Renal cortical epithelial cell (primary cell): ENCODE results near the gene WWOX. TPM values are rescaled to one million over a fixed set of nuclear protein-coding genes. Genes with fewer than 3 reads are reported as not detected.

Experiments used
- DNase-seq: peaks from one replicate; pipeline ENCODE4 v3.0.0-alpha.2; 2011; ENCODE audit warnings: low read depth
- total RNA-seq: library from RNA; depleted of rRNA; stranded (reverse); fragments of >200 nt; gene quantifications from 2 replicates; pipeline ENCODE4 v1.2.3, GENCODE V29; 2014

Gene WWOX
- total RNA-seq, 1 donor from 2014 or later: 29.5 TPM

GRCh38 chr16:78838276-78838675 lies 738.8 kb downstream of the WWOX start:
- DNase-seq: no peak

- no peak for DNase-seq
Measured at GRCh38 chr16:78842950-78843349, 743.5 kb downstream of the WWOX start.

- no peak for DNase-seq
Measured at GRCh38 chr16:78843978-78844377, 744.5 kb downstream of the WWOX start.

GRCh38 chr16:78844682-78845081 lies 745.2 kb downstream of the WWOX start:
- DNase-seq: no peak

GRCh38 chr16:78851266-78851665 lies 751.8 kb downstream of the WWOX start:
- no peak for DNase-seq

GRCh38 chr16:78852081-78852635 lies 752.7 kb downstream of the WWOX start:
- no peak for DNase-seq

GRCh38 chr16:78862022-78862421 lies 762.6 kb downstream of the WWOX start:
- DNase-seq: no peak

GRCh38 chr16:78866521-78866920 lies 767.1 kb downstream of the WWOX start:
- DNase-seq: no peak

- no peak for DNase-seq
Measured at GRCh38 chr16:78869492-78869891, 770.0 kb downstream of the WWOX start.

GRCh38 chr16:78871241-78871640 lies 771.8 kb downstream of the WWOX start:
- no peak for DNase-seq

GRCh38 chr16:78876671-78877070 lies 777.2 kb downstream of the WWOX start:
- DNase-seq: no peak

- DNase-seq: no peak
Measured at GRCh38 chr16:78877114-78877655, 777.7 kb downstream of the WWOX start.

GRCh38 chr16:78878570-78878969 lies 779.1 kb downstream of the WWOX start:
- no peak for DNase-seq

GRCh38 chr16:78879011-78879410 lies 779.6 kb downstream of the WWOX start:
- DNase-seq: no peak

- no peak for DNase-seq
Measured at GRCh38 chr16:78882150-78882549, 782.7 kb downstream of the WWOX start.

GRCh38 chr16:78882751-78883150 lies 783.3 kb downstream of the WWOX start:
- no peak for DNase-seq

GRCh38 chr16:78884204-78884603 lies 784.8 kb downstream of the WWOX start:
- no peak for DNase-seq

- DNase-seq: no peak
Measured at GRCh38 chr16:78889346-78889745, 789.9 kb downstream of the WWOX start.

- no peak for DNase-seq
Measured at GRCh38 chr16:78890373-78890895, 791.0 kb downstream of the WWOX start.

- no peak for DNase-seq
Measured at GRCh38 chr16:78892951-78893733, 793.7 kb downstream of the WWOX start.

GRCh38 chr16:78894886-78895285 lies 795.4 kb downstream of the WWOX start:
- no peak for DNase-seq

GRCh38 chr16:78895681-78896080 lies 796.2 kb downstream of the WWOX start:
- no peak for DNase-seq

GRCh38 chr16:78896280-78896679 lies 796.8 kb downstream of the WWOX start:
- no peak for DNase-seq
